Neural cell (in vitro differentiated cells): Measurements from ENCODE around the gene ARHGEF12. TPM values are rescaled to one million over a fixed set of nuclear protein-coding genes. Genes with fewer than 3 reads are reported as not detected.

Experiments
- H2AFZ ChIP-seq: fragments of 200-600, 300-800 bp; sonication (generic), shearing (Covaris generic); 2 replicates; pipeline ENCODE4 v1.6.0; 2014; ENCODE audit warnings: low read depth, mild to moderate bottlenecking, antibody characterized with exemption, low read length, moderate library complexity
- H3F3A ChIP-seq: fragments of 200-600 bp; shearing (Covaris generic); 2 replicates; pipeline ENCODE4 v1.6.1; 2016; ENCODE audit warnings: mild to moderate bottlenecking, moderate library complexity, mixed read lengths, antibody characterized with exemption, low read length; ENCODE audit not compliant: insufficient read depth, poor library complexity, severe bottlenecking
- H3K27ac ChIP-seq: fragments of 200-600, 300-800 bp; sonication (generic), shearing (Covaris generic); 2 replicates; pipeline ENCODE4 v1.5.1; 2014; ENCODE audit warnings: mild to moderate bottlenecking, low read length, moderate library complexity
- H3K27me3 ChIP-seq: fragments of 300-800, 200-600 bp; sonication (generic), shearing (Covaris generic); 2 replicates; pipeline ENCODE4 v1.6.0; 2014; ENCODE audit warnings: mild to moderate bottlenecking, low read depth, low read length, moderate library complexity; ENCODE audit not compliant: insufficient read depth
- H3K36me3 ChIP-seq: fragments of 300-800, 200-600 bp; sonication (generic), shearing (Covaris generic); 2 replicates; pipeline ENCODE4 v1.5.1; 2014; ENCODE audit warnings: mild to moderate bottlenecking, antibody characterized with exemption, low read length, moderate library complexity; ENCODE audit not compliant: insufficient read depth
- H3K4me2 ChIP-seq: fragments of 300-800, 200-600 bp; sonication (generic), shearing (Covaris generic); 2 replicates; pipeline ENCODE4 v1.6.0; 2014; ENCODE audit warnings: mild to moderate bottlenecking, low read length
- H3K4me3 ChIP-seq: fragments of 300-800, 200-600 bp; sonication (generic), shearing (Covaris generic); 2 replicates; pipeline ENCODE4 v1.5.1; 2014; ENCODE audit warnings: mild to moderate bottlenecking, low read length, moderate library complexity
- H3K79me2 ChIP-seq: fragments of 200-600 bp; shearing (Covaris generic); replicated peaks from 2 replicates; pipeline ENCODE4 v1.6.0; 2014; ENCODE audit warnings: mild to moderate bottlenecking, low read length, moderate library complexity; ENCODE audit not compliant: insufficient read depth
- H3K9ac ChIP-seq: fragments of 300-800, 200-600 bp; sonication (generic), shearing (Covaris generic); 2 replicates; pipeline ENCODE4 v1.6.1; 2016; ENCODE audit warnings: mild to moderate bottlenecking, low read length, mixed read lengths
- H3K9me2 ChIP-seq: fragments of 200-600 bp; shearing (Covaris generic); 2 replicates; pipeline ENCODE4 v1.6.1; 2016; ENCODE audit warnings: mild to moderate bottlenecking, low read length, mixed read lengths; ENCODE audit not compliant: insufficient read depth
- H3K9me3 ChIP-seq: fragments of 200-600, 300-800 bp; sonication (generic), shearing (Covaris generic); 2 replicates; pipeline ENCODE4 v1.6.1; 2016; ENCODE audit warnings: mild to moderate bottlenecking, mixed run types, low read length, moderate library complexity, mixed read lengths
- H4K20me1 ChIP-seq: fragments of 200-600 bp; shearing (Covaris generic); 2 replicates; pipeline ENCODE4 v1.6.1; 2016; ENCODE audit warnings: mild to moderate bottlenecking, mixed run types; ENCODE audit not compliant: insufficient read depth
- CTCF ChIP-seq: fragments of 450-650 bp; IDR thresholded peaks from 2 replicates; pipeline ENCODE4 v1.5.1; 2014; ENCODE audit warnings: antibody characterized with exemption, mild to moderate bottlenecking, moderate library complexity; ENCODE audit not compliant: poor library complexity, severe bottlenecking
- EP300 ChIP-seq: fragments of 450-650 bp; conservative IDR thresholded peaks from 2 replicates; pipeline ENCODE4 v1.6.1; 2014; ENCODE audit warnings: antibody characterized with exemption, mild to moderate bottlenecking, moderate library complexity; ENCODE audit not compliant: poor library complexity, severe bottlenecking
- EZH2 ChIP-seq: fragments of 200-600, 300-800 bp; shearing (Covaris generic), sonication (generic); IDR thresholded peaks from 2 replicates; pipeline ENCODE4 v1.6.1; 2014; ENCODE audit warnings: antibody characterized with exemption, low read length, borderline replicate concordance, mild to moderate bottlenecking; ENCODE audit not compliant: insufficient read depth, poor library complexity, severe bottlenecking
- MXI1 ChIP-seq: fragments of 450-650 bp; conservative IDR thresholded peaks from 2 replicates; pipeline ENCODE4 v1.6.1; 2014; ENCODE audit warnings: antibody characterized with exemption, mild to moderate bottlenecking; ENCODE audit not compliant: poor library complexity, severe bottlenecking
- POLR2AphosphoS5 ChIP-seq: IDR thresholded peaks from 2 replicates; pipeline ENCODE4 v1.6.1; 2012
- RAD21 ChIP-seq: fragments of 450-650 bp; conservative IDR thresholded peaks from 2 replicates; pipeline ENCODE4 v1.6.1; 2014; ENCODE audit warnings: antibody characterized with exemption, mild to moderate bottlenecking, moderate library complexity
- REST ChIP-seq: IDR thresholded peaks from 2 replicates; pipeline ENCODE4 v1.6.1; 2012; ENCODE audit warnings: borderline replicate concordance
- SMC3 ChIP-seq: fragments of 450-650 bp; conservative IDR thresholded peaks from 2 replicates; pipeline ENCODE4 v1.6.1; 2014; ENCODE audit warnings: antibody characterized with exemption, mild to moderate bottlenecking, moderate library complexity; ENCODE audit not compliant: poor library complexity
- TAF1 ChIP-seq: IDR thresholded peaks from 2 replicates; pipeline ENCODE4 v1.6.1; 2012; ENCODE audit warnings: low read depth
- polyA plus RNA-seq: library from polyadenylated mRNA; depleted of rRNA; stranded (reverse); fragments of >200 nt; gene quantifications from 2 replicates; pipeline ENCODE4 v1.2.3, GENCODE V29; 2014

ARHGEF12 gene
- polyA plus RNA-seq, 1 donor from 2014 or later: 93.4 TPM

GRCh38 chr11:120384476-120384875 is 48.3 kb downstream of the ARHGEF12 start:
- Histone ChIP-seq H3K4me2 (peak overlapping the region; percentile 63), H3K36me3 (no peaks in the 10 kb centered on the region), H4K20me1 (no peaks in the 10 kb centered on the region), H3K9me2 (no peaks in the 10 kb centered on the region), H3K27me3 (no peaks in the 10 kb centered on the region), H2AFZ (peak overlapping the region; percentile 43), H3K9me3 (peaks cover 3% of the 10 kb centered on the region), H3K79me2 (peaks cover 93% of the 10 kb centered on the region), H3K27ac (peak overlapping the region; percentile 98), H3K9ac (peak overlapping the region; percentile 82), H3K4me3 (peak overlapping the region; percentile 75), H3F3A (peaks cover 3% of the 10 kb centered on the region)
- no peak for TF ChIP-seq MXI1
- no peak for TF ChIP-seq EP300
- no peak for TF ChIP-seq SMC3
- no peak for TF ChIP-seq RAD21
- no peak for TF ChIP-seq EZH2
- TF ChIP-seq CTCF: no peak
- TF ChIP-seq TAF1: no peak
- TF ChIP-seq REST: no peak
- no peak for TF ChIP-seq POLR2AphosphoS5

GRCh38 chr11:120385110-120385509 is 48.9 kb downstream of the ARHGEF12 start:
- Histone ChIP-seq H3K79me2 (peaks cover 93% of the 10 kb centered on the region), H3K4me3 (peak overlapping the region; percentile 75)

More at GRCh38 chr11:120385110-120385509, 48.9 kb downstream of the ARHGEF12 start:
- H3K4me2 ChIP-seq: peak overlapping the region; percentile 63
- peak overlapping the region; percentile 98 for H3K27ac ChIP-seq
- peaks cover 1% of the 10 kb centered on the region for H4K20me1 ChIP-seq
- peak overlapping the region; percentile 43 for H2AFZ ChIP-seq
- peak overlapping the region; percentile 82 for H3K9ac ChIP-seq
- TF ChIP-seq EZH2 (no peak), REST (no peak), CTCF (peak; percentile 59), POLR2AphosphoS5 (peak; percentile 76), SMC3 (no peak), TAF1 (peak; percentile 78)
- no peaks in the 10 kb centered on the region for H3K27me3 ChIP-seq
- H3K36me3 ChIP-seq: no peaks in the 10 kb centered on the region
- no peaks in the 10 kb centered on the region for H3K9me2 ChIP-seq
- H3F3A ChIP-seq: peaks cover 3% of the 10 kb centered on the region
- H3K9me3 ChIP-seq: peaks cover 3% of the 10 kb centered on the region
